Stomach (tissue), 9 donors: Measurements from ENCODE around the gene ATXN7L1. TPM values are rescaled to one million over a fixed set of nuclear protein-coding genes. Genes with fewer than 3 reads are reported as not detected.

Experiments
- DNase-seq, 2 donors: peaks; one replicate each; pipeline versions ENCODE4 v3.0.0 to v3.0.0-alpha.2; 2013 to 2019
- H3K27ac ChIP-seq, 5 donors: fragments of 200-600 bp in 4 of 5; sonication (generic) in 4 of 5; one replicate each; pipeline ENCODE4 v1.5.1; 2013 to 2019; ENCODE audit warnings: mild to moderate bottlenecking in 1 of 5, moderate library complexity in 1 of 5
- H3K27me3 ChIP-seq, 3 donors: fragments of 200-600 bp; sonication (generic); one replicate each; pipeline ENCODE4 v1.5.1; 2017 to 2019; ENCODE audit warnings: mixed run types in 1 of 3
- H3K36me3 ChIP-seq, 4 donors: fragments of 200-600 bp; sonication (generic); 1 replicate in 3 of 4; 2 replicates in 1 of 4; pipeline ENCODE4 v1.5.1; 2016 to 2019
- H3K4me1 ChIP-seq, 4 donors: fragments of 200-600 bp; sonication (generic); one replicate each; pipeline ENCODE4 v1.5.1; 2016 to 2019
- H3K4me3 ChIP-seq, 4 donors: fragments of 200-600 bp; sonication (generic) in 3 of 4; one replicate each; pipeline ENCODE4 v1.5.1; 2016 to 2019; ENCODE audit warnings: mild to moderate bottlenecking in 1 of 4
- H3K9me3 ChIP-seq, 4 donors: fragments of 200-600 bp; sonication (generic); one replicate each; pipeline ENCODE4 v1.5.1; 2016 to 2019
- EP300 ChIP-seq: sonication (generic); formaldehyde crosslinking; IDR thresholded peaks from one replicate; pipeline ENCODE4 v1.6.1; 2017; ENCODE audit warnings: antibody characterized with exemption
- POLR2A ChIP-seq, 4 donors: fragments of 450-650 bp; IDR thresholded peaks; one replicate each; pipeline ENCODE4 v1.6.1; 2016; ENCODE audit warnings: antibody characterized with exemption in 4 of 4, control low read depth in 2 of 4, mild to moderate bottlenecking in 1 of 4, moderate library complexity in 1 of 4
- POLR2AphosphoS5 ChIP-seq, 3 donors: sonication (generic); formaldehyde crosslinking; IDR thresholded peaks; one replicate each; pipeline ENCODE4 v1.6.1; 2016; ENCODE audit warnings: antibody characterized with exemption in 3 of 3
- WGBS, 5 donors: extraction: QIAGEN DNeasy Blood & Tissue Kit in 3 of 5; methylation state at CpG; one replicate each; pipeline versions ENCODE4 v1.1.5 to v1.1.7; 2013 to 2018; 5-methylcytosine and 5-hydroxymethylcytosine counted together
- intact Hi-C: fragments of 100-400 bp; cut with DNase I; formaldehyde crosslinking; loops from one replicate; pipeline ENCODE4 v1.15.1; 2023; ENCODE audit warnings: low total_unique reads
- polyA plus RNA-seq, 3 donors: library from polyadenylated mRNA; stranded (reverse); fragments of 200-250 nt; gene quantifications; one replicate each; pipeline ENCODE4 v1.2.3, GENCODE V29; 2013
- total RNA-seq, 5 donors: library from RNA; depleted of rRNA; stranded (reverse); fragments of >200 nt; gene quantifications; one replicate each; pipeline versions ENCODE4 v1.1.0 to v1.2.3, GENCODE V29; 2014 to 2016
- TF ChIP-seq, protein P1 (sequence below), 7 experiments: fragments of 450-650 bp in 4 of 7; fragments of 200-600 bp in 3 of 7; sonication (generic) in 3 of 7; IDR thresholded peaks; one replicate each; pipeline ENCODE4 v1.5.1; 2016 to 2019; ENCODE audit warnings: antibody characterized with exemption in 7 of 7, control low read depth in 2 of 7, mild to moderate bottlenecking in 1 of 7
- donor health status: healthy with polysubstance abuse.
- donor health status: Bipolar disorder and iron deficiency.
- donor health status: healthy.

Gene ATXN7L1
- total and polyA plus RNA-seq, 8 donors, result 3.8 to 92.2 (median 8.8) TPM

- TF ChIP-seq POLR2A (IDR thresholded peaks at IDR 0.05) (no peak), POLR2AphosphoS5 (IDR thresholded peaks at IDR 0.05) (no peak), EP300 (no peak)
- TF ChIP-seq, protein P1, sequence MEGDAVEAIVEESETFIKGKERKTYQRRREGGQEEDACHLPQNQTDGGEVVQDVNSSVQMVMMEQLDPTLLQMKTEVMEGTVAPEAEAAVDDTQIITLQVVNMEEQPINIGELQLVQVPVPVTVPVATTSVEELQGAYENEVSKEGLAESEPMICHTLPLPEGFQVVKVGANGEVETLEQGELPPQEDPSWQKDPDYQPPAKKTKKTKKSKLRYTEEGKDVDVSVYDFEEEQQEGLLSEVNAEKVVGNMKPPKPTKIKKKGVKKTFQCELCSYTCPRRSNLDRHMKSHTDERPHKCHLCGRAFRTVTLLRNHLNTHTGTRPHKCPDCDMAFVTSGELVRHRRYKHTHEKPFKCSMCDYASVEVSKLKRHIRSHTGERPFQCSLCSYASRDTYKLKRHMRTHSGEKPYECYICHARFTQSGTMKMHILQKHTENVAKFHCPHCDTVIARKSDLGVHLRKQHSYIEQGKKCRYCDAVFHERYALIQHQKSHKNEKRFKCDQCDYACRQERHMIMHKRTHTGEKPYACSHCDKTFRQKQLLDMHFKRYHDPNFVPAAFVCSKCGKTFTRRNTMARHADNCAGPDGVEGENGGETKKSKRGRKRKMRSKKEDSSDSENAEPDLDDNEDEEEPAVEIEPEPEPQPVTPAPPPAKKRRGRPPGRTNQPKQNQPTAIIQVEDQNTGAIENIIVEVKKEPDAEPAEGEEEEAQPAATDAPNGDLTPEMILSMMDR (IDR thresholded peaks at IDR 0.05), result no peak
- H3K27me3 ChIP-seq, result no peaks in the 10 kb centered on the region
- H3K9me3 ChIP-seq, result peaks cover 11 to 19% (median 14%) of the 10 kb centered on the region in 4 donors
- no peak for DNase-seq
- peaks cover 0 to 15% (median 4%) of the 10 kb centered on the region in 4 donors for H3K4me1 ChIP-seq
- peaks cover 0 to 7% (median 0%) of the 10 kb centered on the region in 4 donors for H3K36me3 ChIP-seq
- H3K4me3 ChIP-seq, result no peak overlapping the region
- 92 to 97% (median 96%) methylated on average over 4 of the region's 4 CpGs for WGBS, 5 donors
- H3K27ac ChIP-seq, result no peak overlapping the region
- intact Hi-C loops, result no loop called here
Measured at GRCh38 chr7:105708763-105709080, 167.7 kb downstream of the ATXN7L1 start.

GRCh38 chr7:105707967-105708762, 168.2 kb downstream of the ATXN7L1 start:
- peaks cover 0 to 15% (median 4%) of the 10 kb centered on the region in 4 donors for H3K4me1 ChIP-seq
- intact Hi-C loops, result no loop called here
- no peaks in the 10 kb centered on the region for H3K27me3 ChIP-seq
- no peak overlapping the region for H3K4me3 ChIP-seq
- no peak for DNase-seq
- no peak overlapping the region for H3K27ac ChIP-seq
- 43 to 77% (median 68%) methylated on average over 9 of the region's 9 CpGs for WGBS, 5 donors
- peaks cover 0 to 7% (median 0%) of the 10 kb centered on the region in 4 donors for H3K36me3 ChIP-seq
- peaks cover 11 to 19% (median 14%) of the 10 kb centered on the region in 4 donors for H3K9me3 ChIP-seq
- TF ChIP-seq POLR2A (IDR thresholded peaks at IDR 0.05) (no peak), EP300 (no peak), POLR2AphosphoS5 (IDR thresholded peaks at IDR 0.05) (no peak)
- TF ChIP-seq, protein P1 (IDR thresholded peaks at IDR 0.05), result no peak

GRCh38 chr7:105707381-105707780, 169.0 kb downstream of the ATXN7L1 start:
- intact Hi-C loops, result no loop called here
- WGBS, 5 donors, result 72 to 86% (median 85%) methylated on average over 3 of the region's 3 CpGs
- H3K27me3 ChIP-seq, result no peaks in the 10 kb centered on the region

GRCh38 chr7:105705427-105705826, 171.0 kb downstream of the ATXN7L1 start:
- TF ChIP-seq POLR2A (IDR thresholded peaks at IDR 0.05) (no peak), POLR2AphosphoS5 (IDR thresholded peaks at IDR 0.05) (no peak), EP300 (no peak)
- TF ChIP-seq, protein P1 (IDR thresholded peaks at IDR 0.05), result no peak
- H3K4me3 ChIP-seq, result no peak overlapping the region
- peaks cover 0 to 15% (median 4%) of the 10 kb centered on the region in 4 donors for H3K4me1 ChIP-seq
- H3K9me3 ChIP-seq, result no peaks in the 10 kb centered on the region
- H3K36me3 ChIP-seq, result peaks cover 0 to 3% (median 0%) of the 10 kb centered on the region in 4 donors
- intact Hi-C loops, result no loop called here
- WGBS, 5 donors, result 80 to 92% (median 89%) methylated on average over 7 of the region's 7 CpGs
- H3K27me3 ChIP-seq, result no peaks in the 10 kb centered on the region
- H3K27ac ChIP-seq, result no peak overlapping the region
- no peak for DNase-seq

More at GRCh38 chr7:105707381-105707780, 169.0 kb downstream of the ATXN7L1 start:
- peaks cover 0 to 15% (median 4%) of the 10 kb centered on the region in 4 donors for H3K4me1 ChIP-seq
- peaks cover 11 to 17% (median 12%) of the 10 kb centered on the region in 4 donors for H3K9me3 ChIP-seq
- no peak overlapping the region for H3K4me3 ChIP-seq
- TF ChIP-seq POLR2A (IDR thresholded peaks at IDR 0.05) (no peak), POLR2AphosphoS5 (IDR thresholded peaks at IDR 0.05) (no peak), EP300 (no peak)
- TF ChIP-seq, protein P1 (IDR thresholded peaks at IDR 0.05), result no peak
- peaks cover 0 to 7% (median 2%) of the 10 kb centered on the region in 4 donors for H3K36me3 ChIP-seq
- DNase-seq, result no peak
- no peak overlapping the region for H3K27ac ChIP-seq
